ENCODE data around the gene CDH23.

DNA sequence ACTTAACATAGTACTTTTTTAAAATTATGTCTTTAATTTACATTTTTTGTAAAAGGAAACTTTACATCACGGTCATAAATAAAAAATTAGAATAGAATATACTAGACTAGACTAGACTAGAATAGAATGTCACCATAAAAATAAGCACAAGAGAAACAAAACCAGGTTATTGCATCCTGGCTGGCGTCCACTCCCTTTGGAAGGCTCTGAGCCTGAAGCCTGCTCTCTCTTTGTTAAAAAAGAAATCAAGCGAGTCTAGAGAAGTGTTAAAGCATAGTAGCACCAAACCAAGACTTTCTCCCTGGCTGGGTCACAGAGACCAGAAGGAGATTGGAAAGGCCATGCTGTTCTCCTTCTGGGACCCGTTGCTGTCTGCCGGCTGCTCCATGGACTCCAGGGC, 218.2 kb downstream of the CDH23 start:
- TF ChIP-seq, protein P1, sequence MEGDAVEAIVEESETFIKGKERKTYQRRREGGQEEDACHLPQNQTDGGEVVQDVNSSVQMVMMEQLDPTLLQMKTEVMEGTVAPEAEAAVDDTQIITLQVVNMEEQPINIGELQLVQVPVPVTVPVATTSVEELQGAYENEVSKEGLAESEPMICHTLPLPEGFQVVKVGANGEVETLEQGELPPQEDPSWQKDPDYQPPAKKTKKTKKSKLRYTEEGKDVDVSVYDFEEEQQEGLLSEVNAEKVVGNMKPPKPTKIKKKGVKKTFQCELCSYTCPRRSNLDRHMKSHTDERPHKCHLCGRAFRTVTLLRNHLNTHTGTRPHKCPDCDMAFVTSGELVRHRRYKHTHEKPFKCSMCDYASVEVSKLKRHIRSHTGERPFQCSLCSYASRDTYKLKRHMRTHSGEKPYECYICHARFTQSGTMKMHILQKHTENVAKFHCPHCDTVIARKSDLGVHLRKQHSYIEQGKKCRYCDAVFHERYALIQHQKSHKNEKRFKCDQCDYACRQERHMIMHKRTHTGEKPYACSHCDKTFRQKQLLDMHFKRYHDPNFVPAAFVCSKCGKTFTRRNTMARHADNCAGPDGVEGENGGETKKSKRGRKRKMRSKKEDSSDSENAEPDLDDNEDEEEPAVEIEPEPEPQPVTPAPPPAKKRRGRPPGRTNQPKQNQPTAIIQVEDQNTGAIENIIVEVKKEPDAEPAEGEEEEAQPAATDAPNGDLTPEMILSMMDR (IDR thresholded peaks at IDR 0.05), result no peak
- TF ChIP-seq POLR2A (IDR thresholded peaks at IDR 0.05), result no peak
